Lower leg skin (tissue), 4 donors: ENCODE data around the gene MDGA2. TPM values are rescaled to one million over a fixed set of nuclear protein-coding genes. Genes with fewer than 3 reads are reported as not detected.

ENCODE experiments used
- DNase-seq, 2 donors: peaks; one replicate each; pipeline ENCODE4 v3.0.0-alpha.2; 2019; ENCODE audit warnings: low spot score in 2 of 2
- H3K4me3 ChIP-seq: fragments of 200-600 bp; sonication (generic); 2 replicates; pipeline ENCODE4 v1.5.1; 2017; ENCODE audit warnings: mild to moderate bottlenecking, low read depth; ENCODE audit not compliant: poor library complexity, severe bottlenecking
- POLR2A ChIP-seq, 2 donors: fragments of 450-650 bp; IDR thresholded peaks; one replicate each; pipeline ENCODE4 v1.6.1; 2016 to 2017; ENCODE audit warnings: antibody characterized with exemption in 2 of 2, mild to moderate bottlenecking in 1 of 2, moderate library complexity in 1 of 2
- WGBS, 2 donors: methylation state at CpG; one replicate each; pipeline ENCODE4 v1.1.5; 2018; 5-methylcytosine and 5-hydroxymethylcytosine counted together
- intact Hi-C: fragments of 100-400 bp; cut with DNase I; formaldehyde crosslinking; loops from one replicate; pipeline ENCODE4 v1.15.0; 2023; ENCODE audit warnings: low total_unique reads
- total RNA-seq, 4 donors: library from RNA; depleted of rRNA; stranded (reverse); fragments of >200 nt; gene quantifications; one replicate each; pipeline ENCODE4 v1.1.0, GENCODE V29; 2016
- TF ChIP-seq, protein P1 (sequence below), 3 donors: fragments of 450-650 bp; IDR thresholded peaks; one replicate each; pipeline ENCODE4 v1.5.1; 2016; ENCODE audit warnings: antibody characterized with exemption in 3 of 3, mild to moderate bottlenecking in 3 of 3, moderate library complexity in 2 of 3

MDGA2 gene
- total RNA-seq, 4 donors from 2014 or later, result 0.15 to 0.78 (median 0.24) TPM

DNA sequence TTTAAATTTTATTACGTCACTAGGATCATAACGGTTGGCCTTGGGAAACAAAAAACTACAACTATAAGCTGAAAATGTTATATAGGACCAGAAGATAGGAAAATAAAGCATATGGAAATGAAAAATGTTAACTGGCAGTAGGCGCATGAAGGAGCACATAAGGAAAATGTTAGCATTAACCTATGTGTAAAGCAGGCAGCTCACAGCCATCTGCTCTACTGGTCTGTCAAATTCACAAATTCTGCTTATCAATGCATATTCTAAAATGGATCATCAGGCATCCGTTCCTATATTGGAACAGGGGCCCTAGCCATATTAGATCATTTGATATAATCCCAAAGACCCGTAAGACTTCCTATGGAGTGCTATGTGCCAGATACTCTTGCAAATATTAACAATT, 263.9 kb downstream of the MDGA2 start:
- DNase-seq, result no peak
- 89 to 90% methylated on average over 5 of the region's 5 CpGs for WGBS, 2 donors
- TF ChIP-seq, protein P1, sequence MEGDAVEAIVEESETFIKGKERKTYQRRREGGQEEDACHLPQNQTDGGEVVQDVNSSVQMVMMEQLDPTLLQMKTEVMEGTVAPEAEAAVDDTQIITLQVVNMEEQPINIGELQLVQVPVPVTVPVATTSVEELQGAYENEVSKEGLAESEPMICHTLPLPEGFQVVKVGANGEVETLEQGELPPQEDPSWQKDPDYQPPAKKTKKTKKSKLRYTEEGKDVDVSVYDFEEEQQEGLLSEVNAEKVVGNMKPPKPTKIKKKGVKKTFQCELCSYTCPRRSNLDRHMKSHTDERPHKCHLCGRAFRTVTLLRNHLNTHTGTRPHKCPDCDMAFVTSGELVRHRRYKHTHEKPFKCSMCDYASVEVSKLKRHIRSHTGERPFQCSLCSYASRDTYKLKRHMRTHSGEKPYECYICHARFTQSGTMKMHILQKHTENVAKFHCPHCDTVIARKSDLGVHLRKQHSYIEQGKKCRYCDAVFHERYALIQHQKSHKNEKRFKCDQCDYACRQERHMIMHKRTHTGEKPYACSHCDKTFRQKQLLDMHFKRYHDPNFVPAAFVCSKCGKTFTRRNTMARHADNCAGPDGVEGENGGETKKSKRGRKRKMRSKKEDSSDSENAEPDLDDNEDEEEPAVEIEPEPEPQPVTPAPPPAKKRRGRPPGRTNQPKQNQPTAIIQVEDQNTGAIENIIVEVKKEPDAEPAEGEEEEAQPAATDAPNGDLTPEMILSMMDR (IDR thresholded peaks at IDR 0.05), result no peak
- no peak for TF ChIP-seq POLR2A (IDR thresholded peaks at IDR 0.05)
- H3K4me3 ChIP-seq, result no peak overlapping the region
- intact Hi-C loops, result no loop called here

DNA sequence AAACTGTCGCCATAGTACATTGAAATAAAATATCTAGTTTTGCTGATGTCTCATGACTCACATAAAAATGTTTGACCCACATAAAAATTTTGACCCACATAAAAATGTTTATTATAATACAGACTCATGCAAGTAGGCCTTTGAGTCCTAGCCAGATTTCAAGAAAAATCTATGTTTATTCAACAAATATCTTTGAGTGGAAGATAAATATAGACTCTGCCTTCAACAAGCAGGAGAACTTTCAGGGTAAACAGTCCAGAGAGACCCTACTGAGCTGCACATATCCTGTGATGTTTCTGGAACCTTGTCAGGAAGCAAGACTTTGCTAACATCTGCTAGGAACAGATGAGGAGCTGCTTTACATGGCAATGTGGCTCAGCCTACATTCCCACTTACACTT, 283.1 kb downstream of the MDGA2 start:
- no peak for DNase-seq
- intact Hi-C loops, result no loop called here
- H3K4me3 ChIP-seq, result no peak overlapping the region
- WGBS, 2 donors, result 83 to 84% methylated on average over 1 of the region's 1 CpG
- TF ChIP-seq, protein P1 (IDR thresholded peaks at IDR 0.05), result no peak
- no peak for TF ChIP-seq POLR2A (IDR thresholded peaks at IDR 0.05)

DNA sequence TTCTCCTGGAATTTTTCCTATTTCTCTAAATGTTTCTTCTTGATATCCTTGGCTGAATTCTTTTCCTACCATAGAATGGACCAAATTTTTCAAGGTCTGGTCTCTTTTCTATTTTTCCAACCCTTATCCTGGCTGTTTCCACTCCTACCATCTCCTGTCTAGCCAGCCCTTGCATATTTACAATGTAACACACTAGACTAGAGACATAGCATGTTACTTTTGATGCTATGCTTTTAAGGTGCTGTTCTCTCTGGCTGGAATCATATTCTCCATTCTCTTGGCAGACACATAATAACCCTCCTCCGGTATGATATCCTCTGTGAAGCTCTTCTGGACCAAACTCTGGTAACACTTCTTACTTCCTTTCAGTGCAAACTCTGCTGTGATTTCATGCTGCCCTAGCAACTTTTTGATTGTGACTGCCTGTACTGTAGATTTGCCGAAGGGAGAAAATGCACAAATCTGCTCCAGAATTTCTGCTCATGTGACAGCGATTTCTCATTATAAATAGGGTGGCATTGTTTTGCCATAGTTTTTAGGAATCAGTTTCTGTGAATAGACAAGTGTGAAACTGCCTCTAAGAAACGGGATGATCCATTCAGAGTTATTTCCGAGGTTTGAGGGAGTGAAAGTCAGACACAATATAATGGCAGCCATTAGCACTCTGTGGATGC, 284.4 kb downstream of the MDGA2 start:
- no peak for DNase-seq
- WGBS, 2 donors, result 64 to 70% methylated on average over 5 of the region's 5 CpGs
- intact Hi-C loops, result no loop called here
- no peak overlapping the region for H3K4me3 ChIP-seq
- TF ChIP-seq POLR2A (IDR thresholded peaks at IDR 0.05), result no peak
- TF ChIP-seq, protein P1 (IDR thresholded peaks at IDR 0.05), result no peak

DNA sequence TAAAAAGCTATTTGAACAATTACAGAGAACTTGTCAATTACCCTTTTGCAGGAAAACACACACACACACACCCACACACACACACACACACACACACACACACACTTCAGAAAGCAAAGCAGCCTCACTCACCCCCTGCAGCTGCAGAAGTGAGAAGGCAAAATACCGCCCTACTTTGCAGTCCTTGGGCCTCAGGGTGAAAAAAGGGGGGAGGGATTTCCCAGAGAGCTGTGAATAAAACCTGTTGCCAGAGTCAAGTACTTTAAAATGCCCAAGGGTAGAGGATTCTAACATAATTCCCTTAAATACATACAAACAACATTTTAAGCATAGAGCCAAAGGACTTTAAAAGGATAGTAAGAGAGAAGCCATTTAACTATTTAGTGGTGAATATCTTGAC, 285.9 kb downstream of the MDGA2 start:
- intact Hi-C loops, result no loop called here
- TF ChIP-seq POLR2A (IDR thresholded peaks at IDR 0.05), result no peak
- TF ChIP-seq, protein P1 (IDR thresholded peaks at IDR 0.05), result no peak
- no peak for DNase-seq
- H3K4me3 ChIP-seq, result no peak overlapping the region
- 27 to 59% methylated on average over 1 of the region's 1 CpG for WGBS, 2 donors

DNA sequence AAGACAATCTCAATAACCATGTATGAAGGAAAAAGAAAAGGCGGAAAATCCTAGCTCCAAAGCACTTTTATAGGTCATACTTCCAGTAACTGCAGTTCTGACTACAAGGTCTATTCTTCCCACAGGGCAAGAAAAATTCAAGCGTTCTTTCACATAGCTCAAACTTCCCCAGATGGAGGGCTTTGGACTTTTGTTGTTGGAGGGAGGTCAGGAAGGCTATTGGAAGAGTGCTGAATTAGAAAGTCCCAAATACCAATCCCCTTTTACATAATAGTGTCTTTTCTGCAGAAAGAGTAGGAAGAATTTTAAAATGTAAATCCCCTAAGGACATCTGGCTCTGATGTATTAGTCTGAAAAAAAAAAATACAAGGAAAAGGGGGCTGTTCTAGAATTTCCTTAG, 309.4 kb downstream of the MDGA2 start:
- DNase-seq, result no peak
- intact Hi-C loops, result no loop called here
- H3K4me3 ChIP-seq, result no peak overlapping the region
- no peak for TF ChIP-seq POLR2A (IDR thresholded peaks at IDR 0.05)
- TF ChIP-seq, protein P1 (IDR thresholded peaks at IDR 0.05), result no peak
- 61 to 67% methylated on average over 2 of the region's 2 CpGs for WGBS, 2 donors

DNA sequence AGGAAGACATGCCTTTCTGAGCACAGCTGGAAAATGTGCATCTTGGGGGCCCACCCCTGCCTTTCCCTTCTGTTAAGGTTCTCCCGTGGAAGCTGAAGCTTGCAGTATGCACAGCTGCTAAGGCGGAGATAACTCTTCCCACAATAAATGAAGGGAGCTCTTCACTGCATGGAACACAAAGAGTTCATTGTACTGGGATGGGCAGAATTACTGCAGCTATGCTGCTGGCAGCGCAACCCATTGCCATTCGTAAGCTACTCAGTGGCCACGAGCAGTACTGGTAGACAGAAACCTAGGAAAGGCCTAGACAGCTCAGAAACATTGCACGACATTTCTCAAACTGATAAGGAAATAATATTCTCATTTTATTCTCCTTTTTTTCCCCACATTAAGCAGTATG, 310.2 kb downstream of the MDGA2 start:
- H3K4me3 ChIP-seq, result no peak overlapping the region
- TF ChIP-seq, protein P1 (IDR thresholded peaks at IDR 0.05), result no peak
- no peak for TF ChIP-seq POLR2A (IDR thresholded peaks at IDR 0.05)
- DNase-seq, result no peak
- WGBS, 2 donors, result 71 to 77% methylated on average over 6 of the region's 6 CpGs
- intact Hi-C loops, result no loop called here
